GM23248 (cell line): ENCODE data around the gene DCDC2. TPM values are rescaled to one million over a fixed set of nuclear protein-coding genes. Genes with fewer than 3 reads are reported as not detected.
A peak's percentile ranks its signal among the peaks of the same experiment; 100 is the strongest.

Experiments used
- DNase-seq: peaks from one replicate; pipeline ENCODE4 v3.0.0-alpha.2; 2015
- H2AFZ ChIP-seq: fragments of 200-600 bp; sonication (generic); 2 replicates; pipeline ENCODE4 v1.6.1; 2016; ENCODE audit warnings: antibody characterized with exemption
- H3F3A ChIP-seq: fragments of 200-600 bp; sonication (generic); 2 replicates; pipeline ENCODE4 v1.6.1; 2016; ENCODE audit warnings: mild to moderate bottlenecking, antibody characterized with exemption, mixed run types; ENCODE audit not compliant: insufficient read depth
- H3K27ac ChIP-seq: fragments of 200-600 bp; sonication (generic); 2 replicates; pipeline ENCODE4 v1.5.1; 2016; ENCODE audit warnings: mild to moderate bottlenecking
- H3K27me3 ChIP-seq: fragments of 200-600 bp; sonication (generic); replicated peaks from 2 replicates; pipeline ENCODE4 v1.6.1; 2016; ENCODE audit warnings: mild to moderate bottlenecking; ENCODE audit not compliant: insufficient read depth
- H3K36me3 ChIP-seq: fragments of 200-600 bp; sonication (generic); 2 replicates; pipeline ENCODE4 v1.6.1; 2016; ENCODE audit warnings: low read depth, mild to moderate bottlenecking
- H3K4me1 ChIP-seq: fragments of 200-600 bp; sonication (generic); 2 replicates; pipeline ENCODE4 v1.6.1; 2016; ENCODE audit warnings: mild to moderate bottlenecking; ENCODE audit not compliant: insufficient read depth
- H3K4me2 ChIP-seq: fragments of 200-600 bp; sonication (generic); one replicate; pipeline ENCODE4 v1.6.1; 2016; ENCODE audit warnings: mild to moderate bottlenecking; ENCODE audit not compliant: unreplicated experiment
- H3K4me3 ChIP-seq: fragments of 200-600 bp; sonication (generic); 2 replicates; pipeline ENCODE4 v1.5.1; 2016; ENCODE audit warnings: mild to moderate bottlenecking
- H3K79me2 ChIP-seq: fragments of 200-600 bp; sonication (generic); 2 replicates; pipeline ENCODE4 v1.6.1; 2016; ENCODE audit warnings: mild to moderate bottlenecking; ENCODE audit not compliant: insufficient read depth
- H3K9ac ChIP-seq: fragments of 200-600 bp; sonication (generic); 2 replicates; pipeline ENCODE4 v1.6.1; 2016; ENCODE audit warnings: mild to moderate bottlenecking
- H3K9me2 ChIP-seq: fragments of 200-600 bp; sonication (generic); 2 replicates; pipeline ENCODE4 v1.6.1; 2016; ENCODE audit warnings: mixed run types, mild to moderate bottlenecking, moderate library complexity; ENCODE audit not compliant: insufficient read depth
- H3K9me3 ChIP-seq: fragments of 200-600 bp; sonication (generic); one replicate; pipeline ENCODE4 v1.6.1; 2017; ENCODE audit warnings: low read depth
- H4K20me1 ChIP-seq: fragments of 200-600 bp; sonication (generic); 2 replicates; pipeline ENCODE4 v1.6.0; 2016; ENCODE audit not compliant: insufficient read depth
- EZH2 ChIP-seq: fragments of 200-600 bp; sonication (generic); IDR thresholded peaks from 2 replicates; pipeline ENCODE4 v1.6.1; 2018; ENCODE audit warnings: antibody characterized with exemption, mild to moderate bottlenecking; ENCODE audit not compliant: insufficient read depth, poor library complexity, severe bottlenecking
- EZH2phosphoT487 ChIP-seq: fragments of 200-600 bp; sonication (generic); IDR thresholded peaks from 2 replicates; pipeline ENCODE4 v1.6.1; 2018; ENCODE audit warnings: antibody characterized with exemption, moderate library complexity, mild to moderate bottlenecking, low read depth; ENCODE audit not compliant: insufficient read depth
- WGBS, 2 experiments: methylation state at CpG; one replicate each; pipeline ENCODE4 v1.1.6; 2015 to 2017; ENCODE audit warnings: low lambda C conversion rate in 2 of 2, low coverage in 1 of 2; ENCODE audit errors: missing lambda C conversion rate in 2 of 2; 5-methylcytosine and 5-hydroxymethylcytosine counted together
- in situ Hi-C: fragments of 300-500 bp; cut with MboI; formaldehyde crosslinking; loops from 2 replicates; pipeline ENCODE4 v1.15.0; 2020
- polyA plus RNA-seq: library from polyadenylated mRNA; unstranded; fragments of >200 nt; fragmentation: Nextera tagmentation; extraction: Ambion mirVana; gene quantifications from 2 replicates; pipeline ENCODE4 v1.2.1, GENCODE V29; 2016
- total RNA-seq: library from RNA; depleted of rRNA; stranded (reverse); fragments of >200 nt; shearing (Covaris generic); gene quantifications from 2 replicates; pipeline ENCODE4 v1.2.3, GENCODE V29; 2014

Gene DCDC2
- total and polyA plus RNA-seq, 2 experiments from 2014 or later = not detected

DNA sequence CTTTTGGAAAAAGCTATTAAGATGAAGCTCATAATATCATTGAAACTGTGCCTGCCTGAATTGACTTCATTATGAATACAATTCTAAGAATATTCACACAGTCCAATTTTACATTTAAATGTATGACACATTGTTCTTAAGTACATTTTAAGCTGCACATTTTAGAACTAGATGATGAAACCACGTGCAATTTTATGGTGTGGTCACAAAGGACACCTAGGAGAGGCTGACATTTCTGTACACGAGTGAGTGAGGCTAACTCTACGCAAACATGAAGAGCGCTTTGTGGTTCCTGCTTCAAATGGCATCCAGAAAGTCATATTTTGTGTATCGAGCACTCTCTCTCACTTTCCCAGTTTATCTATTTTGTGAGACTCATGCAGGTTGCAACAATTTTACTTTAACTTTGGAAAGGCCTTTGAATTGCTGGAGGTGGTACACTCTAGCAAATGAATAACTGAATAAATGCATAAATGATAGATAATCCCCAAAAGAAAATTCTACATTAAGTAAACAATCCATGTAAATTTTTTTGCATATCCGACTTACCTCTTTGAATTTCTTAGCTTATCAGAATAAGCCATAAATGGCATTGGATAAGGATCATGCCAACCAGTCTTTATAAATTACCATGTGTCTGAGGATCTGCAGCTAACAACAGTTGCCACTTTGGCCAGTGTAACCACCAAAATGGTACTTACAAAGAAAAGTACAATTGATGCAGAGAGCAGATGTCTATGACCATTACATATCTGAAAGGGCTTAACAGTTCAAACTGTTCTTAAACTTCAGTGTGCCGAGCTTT, 134.5 kb downstream of the DCDC2 start:
- in situ Hi-C loops = no loop called here
- no peak for TF ChIP-seq EZH2
- no peak for TF ChIP-seq EZH2phosphoT487
- no peak overlapping the region for H3K27ac ChIP-seq
- H3K9me3 ChIP-seq = no peaks in the 10 kb centered on the region
- DNase-seq = peak; percentile 27
- H3K27me3 ChIP-seq = no peaks in the 10 kb centered on the region
- WGBS, 2 experiments = 68 to 69% methylated on average over 7 of the region's 7 CpGs
- H2AFZ ChIP-seq = 0 out of 2 replicates have a peak overlapping the region, but pooled peaks have one; percentile 25
- no peaks in the 10 kb centered on the region for H3K9me2 ChIP-seq
- H3K36me3 ChIP-seq = no peaks in the 10 kb centered on the region
- no peak overlapping the region for H3K9ac ChIP-seq
- H3K4me2 ChIP-seq = no peak overlapping the region
- H3K79me2 ChIP-seq = no peaks in the 10 kb centered on the region
- peaks cover 5% of the 10 kb centered on the region for H3F3A ChIP-seq
- H3K4me1 ChIP-seq = peaks cover 12% of the 10 kb centered on the region
- no peak overlapping the region for H3K4me3 ChIP-seq
- H4K20me1 ChIP-seq = no peaks in the 10 kb centered on the region

DNA sequence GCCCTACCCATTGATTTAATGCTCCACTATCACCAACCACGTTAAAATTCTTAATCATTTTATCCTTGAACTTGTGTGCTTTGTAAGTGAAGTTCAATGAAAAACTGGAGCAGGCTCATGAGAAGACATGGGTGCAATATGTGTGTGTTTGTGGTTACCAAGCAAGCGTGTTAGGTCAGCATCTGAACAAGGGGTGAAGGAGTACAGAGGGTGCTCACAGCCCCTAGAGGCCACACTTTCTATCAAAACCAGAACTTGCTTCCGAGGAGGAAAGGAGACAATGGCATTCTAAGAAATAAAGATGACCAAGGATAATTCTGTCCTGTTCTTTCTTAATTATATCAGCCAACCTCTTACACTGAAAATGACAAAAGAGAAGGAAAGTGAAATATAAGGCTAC, 138.2 kb downstream of the DCDC2 start:
- no peak overlapping the region for H3K27ac ChIP-seq
- in situ Hi-C loops = no loop called here
- no peak for DNase-seq
- H3K27me3 ChIP-seq = no peaks in the 10 kb centered on the region
- peaks cover 4% of the 10 kb centered on the region; the same call in 1 of the 2 replicates for H3K4me1 ChIP-seq
- no peak overlapping the region for H3K9ac ChIP-seq
- H3K4me3 ChIP-seq = no peak overlapping the region
- H3K79me2 ChIP-seq = no peaks in the 10 kb centered on the region
- H3K4me2 ChIP-seq = no peak overlapping the region
- H3K36me3 ChIP-seq = no peaks in the 10 kb centered on the region
- H4K20me1 ChIP-seq = no peaks in the 10 kb centered on the region
- H3F3A ChIP-seq = no peaks in the 10 kb centered on the region
- no peaks in the 10 kb centered on the region for H3K9me2 ChIP-seq
- TF ChIP-seq EZH2phosphoT487 = no peak
- TF ChIP-seq EZH2 = no peak
- H2AFZ ChIP-seq = no peak overlapping the region
- WGBS, 2 experiments = 41 to 52% methylated on average over 3 of the region's 3 CpGs
- no peaks in the 10 kb centered on the region for H3K9me3 ChIP-seq

DNA sequence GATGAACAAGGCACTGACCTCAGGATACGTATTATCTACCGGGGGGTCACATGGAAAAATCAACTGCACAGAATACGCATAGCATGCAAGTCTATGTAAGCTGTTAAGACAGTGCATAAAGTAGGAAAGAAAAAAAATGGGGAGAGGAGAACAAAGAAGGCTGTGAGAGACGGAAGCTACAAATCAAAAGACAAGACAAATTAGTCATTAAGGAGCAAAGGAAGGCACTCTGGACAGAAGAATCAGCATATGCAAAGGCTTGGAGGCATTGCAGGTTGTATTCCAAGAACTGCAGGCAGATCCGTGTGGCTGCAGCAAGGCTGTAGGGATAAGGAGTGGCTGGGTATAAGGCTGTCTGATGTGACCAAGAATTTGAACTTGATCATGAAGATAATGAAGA, 142.9 kb downstream of the DCDC2 start:
- no peak overlapping the region for H2AFZ ChIP-seq
- DNase-seq = no peak
- no peak overlapping the region for H3K4me3 ChIP-seq
- no peaks in the 10 kb centered on the region for H3K4me1 ChIP-seq
- H3K79me2 ChIP-seq = no peaks in the 10 kb centered on the region
- no peak overlapping the region for H3K27ac ChIP-seq
- no peaks in the 10 kb centered on the region for H4K20me1 ChIP-seq
- H3K9me3 ChIP-seq = no peaks in the 10 kb centered on the region
- no peaks in the 10 kb centered on the region for H3K36me3 ChIP-seq
- no peaks in the 10 kb centered on the region for H3K9me2 ChIP-seq
- no peak overlapping the region for H3K9ac ChIP-seq
- no peaks in the 10 kb centered on the region for H3F3A ChIP-seq
- H3K4me2 ChIP-seq = no peak overlapping the region
- WGBS, 2 experiments = 76 to 77% methylated on average over 5 of the region's 5 CpGs
- in situ Hi-C loops = no loop called here
- H3K27me3 ChIP-seq = no peaks in the 10 kb centered on the region
- TF ChIP-seq EZH2phosphoT487 = no peak
- TF ChIP-seq EZH2 = no peak

DNA sequence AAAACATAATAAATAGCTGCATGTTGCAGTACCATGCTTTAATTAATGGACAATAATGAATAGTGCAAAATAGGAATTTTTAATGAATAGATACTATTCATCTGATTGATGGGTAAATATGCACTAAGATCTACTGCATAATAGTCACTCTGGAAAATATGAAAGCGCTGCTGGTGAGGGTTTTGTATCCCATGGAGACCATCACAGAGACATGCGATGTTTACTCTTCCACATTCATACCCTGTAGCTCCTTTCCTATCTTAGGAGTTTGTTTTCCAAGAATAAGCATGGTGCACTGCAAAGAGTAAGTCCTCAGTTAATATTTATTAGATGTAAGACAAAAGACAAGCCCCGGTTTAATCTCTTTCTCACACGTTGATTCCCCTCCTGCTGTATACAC, 150.4 kb downstream of the DCDC2 start:
- DNase-seq = no peak
- Histone ChIP-seq H3K9me3 (no peaks in the 10 kb centered on the region), H3F3A (no peaks in the 10 kb centered on the region), H3K27me3 (no peaks in the 10 kb centered on the region), H3K4me3 (no peak overlapping the region), H2AFZ (no peak overlapping the region), H3K27ac (no peak overlapping the region), H3K4me1 (no peaks in the 10 kb centered on the region), H3K4me2 (no peak overlapping the region), H3K79me2 (no peaks in the 10 kb centered on the region), H3K9me2 (no peaks in the 10 kb centered on the region), H3K9ac (no peak overlapping the region), H4K20me1 (no peaks in the 10 kb centered on the region), H3K36me3 (no peaks in the 10 kb centered on the region)
- in situ Hi-C loops = no loop called here
- TF ChIP-seq EZH2 = no peak
- no peak for TF ChIP-seq EZH2phosphoT487
- WGBS, 2 experiments = 66 to 72% methylated on average over 4 of the region's 4 CpGs
